H7 (cell line): Measurements from ENCODE around the gene RAI1. TPM values are rescaled to one million over a fixed set of nuclear protein-coding genes. Genes with fewer than 3 reads are reported as not detected.
A peak's percentile ranks its signal among the peaks of the same experiment; 100 is the strongest.
"Not testable (repeated sequence)": the region's sequence is repeated elsewhere in the genome, so short reads cannot be mapped to it uniquely, and the experiment has no call there.

Experiments
- DNase-seq: peaks from one replicate; pipeline ENCODE4 v3.0.0; 2012
- H3K27me3 ChIP-seq: 2 replicates; pipeline ENCODE4 v1.6.0; 2011; ENCODE audit warnings: mild to moderate bottlenecking, low read length; ENCODE audit not compliant: control insufficient read depth, insufficient read depth
- H3K36me3 ChIP-seq: replicated peaks from 2 replicates; pipeline ENCODE4 v1.5.1; 2011; ENCODE audit warnings: low read length; ENCODE audit not compliant: control insufficient read depth, insufficient read depth
- H3K4me3 ChIP-seq: 2 replicates; pipeline ENCODE4 v1.5.1; 2011; ENCODE audit warnings: low read depth, mild to moderate bottlenecking, control low read depth, low read length, moderate library complexity; ENCODE audit not compliant: insufficient read depth
- total RNA-seq: library from RNA; depleted of rRNA; stranded (reverse); fragments of >200 nt; shearing (Covaris generic); gene quantifications from 2 replicates; pipeline ENCODE4 v1.2.3, GENCODE V29; 2014

The RAI1 gene
- total RNA-seq, 1 experiment from 2014 or later: 11.3 TPM

DNA sequence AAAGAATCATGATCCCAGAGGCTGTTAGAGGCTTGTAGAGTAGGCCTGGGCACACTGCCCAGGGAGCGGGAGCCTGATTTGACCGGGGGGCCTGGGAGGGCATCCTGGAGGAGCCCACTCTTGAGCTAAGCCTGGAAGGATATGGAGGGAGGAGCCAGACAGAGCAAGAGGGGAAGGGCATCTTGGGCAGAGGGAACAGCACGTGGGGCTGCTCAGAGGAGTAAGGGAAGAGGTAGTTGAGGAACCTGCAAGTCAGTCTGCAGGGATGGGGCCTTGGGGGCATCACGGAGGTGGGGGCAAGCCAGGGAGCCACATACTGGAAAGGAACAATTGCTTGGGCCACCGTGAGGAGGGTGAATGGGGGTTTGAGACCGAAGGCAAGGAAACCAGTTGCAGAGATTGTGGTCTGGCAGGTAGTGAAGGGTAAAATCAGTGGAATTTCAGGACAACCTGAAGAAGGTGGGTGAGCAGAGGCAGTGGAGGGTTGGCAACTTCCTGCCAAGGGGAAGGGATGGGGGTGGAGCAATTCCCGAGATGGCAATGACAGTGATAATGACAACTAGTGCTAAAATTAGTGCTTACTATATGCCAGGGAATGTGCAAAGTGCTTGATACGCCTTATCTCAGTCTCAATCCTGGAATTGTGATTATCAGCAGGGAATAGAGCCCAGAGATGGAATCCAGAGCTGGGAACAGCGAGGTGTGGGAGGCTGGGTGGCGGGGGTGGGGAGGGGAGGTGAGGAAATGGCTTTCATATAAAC is 9.7 kb upstream of the RAI1 start:
- DNase-seq: no peak
- peaks cover 15% of the 10 kb centered on the region for H3K27me3 ChIP-seq
- no peaks in the 10 kb centered on the region for H3K36me3 ChIP-seq
- no peak overlapping the region for H3K4me3 ChIP-seq

DNA sequence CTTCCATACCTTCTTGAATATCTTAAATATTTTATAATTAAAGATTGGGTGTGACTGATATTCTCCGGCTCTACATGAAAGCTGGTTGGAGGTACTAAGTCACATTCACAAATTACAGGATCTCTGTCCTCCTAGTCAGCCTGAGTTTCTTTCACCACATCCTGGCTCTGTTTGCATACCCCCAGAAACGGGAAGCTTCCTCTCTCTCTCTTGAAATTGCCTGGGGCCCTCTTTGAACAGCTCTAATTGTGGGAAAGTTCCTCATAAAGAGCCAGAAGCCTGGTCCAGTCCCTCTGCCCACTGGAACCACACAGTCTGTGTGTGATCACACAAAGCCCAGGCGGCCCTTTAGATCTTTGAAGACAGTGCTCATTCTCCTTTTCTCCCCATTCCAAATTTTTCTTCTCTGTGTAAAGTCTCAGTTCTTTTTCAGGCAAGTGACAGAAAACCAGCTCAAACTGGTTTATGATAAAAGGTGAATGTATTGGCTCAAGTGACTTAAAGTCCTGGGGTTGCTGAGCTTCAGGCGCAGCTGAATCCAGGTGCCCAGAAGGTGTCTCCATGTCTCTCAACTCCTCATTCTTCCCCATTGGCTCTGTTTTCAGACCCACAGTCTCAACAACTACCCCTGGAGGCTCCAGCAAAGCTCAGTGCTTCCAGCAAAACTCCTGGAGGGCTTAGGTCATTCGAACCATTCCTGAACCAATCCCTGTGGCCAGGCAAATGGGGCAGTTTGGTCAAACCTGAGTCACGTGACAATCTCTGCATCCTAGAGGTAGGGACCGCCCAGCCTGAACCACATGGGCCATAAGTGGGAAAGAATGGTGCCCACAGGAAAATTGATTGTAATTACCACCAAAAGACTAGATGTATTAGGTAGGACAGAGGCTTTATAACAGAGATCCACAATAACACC is 8.5 kb upstream of the RAI1 start:
- peaks cover 23% of the 10 kb centered on the region for H3K27me3 ChIP-seq
- no peaks in the 10 kb centered on the region for H3K36me3 ChIP-seq
- DNase-seq: peak; percentile 39
- H3K4me3 ChIP-seq: no peak overlapping the region

DNA sequence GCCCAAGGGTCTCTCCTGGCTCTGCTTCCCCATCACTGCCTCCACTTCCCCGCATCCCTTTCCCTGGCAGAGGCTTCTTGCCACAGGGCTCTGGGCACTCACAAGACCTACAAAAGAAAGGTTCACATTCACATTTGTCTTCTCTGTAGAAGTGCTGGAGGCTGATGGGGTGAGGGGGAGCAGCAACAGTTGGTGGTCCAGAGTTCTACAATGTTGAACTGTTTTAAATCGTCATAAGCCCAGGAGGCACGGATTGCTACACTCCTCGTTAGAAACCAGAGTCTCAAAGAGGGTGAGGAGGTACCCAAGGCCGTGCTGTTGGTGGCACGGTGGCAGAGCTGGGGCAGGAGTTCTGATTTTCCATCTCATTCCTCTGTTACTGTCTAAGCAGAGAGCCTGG is 5.8 kb upstream of the RAI1 start:
- no peak for DNase-seq
- Histone ChIP-seq H3K36me3 (no peaks in the 10 kb centered on the region), H3K27me3 (peaks cover 41% of the 10 kb centered on the region), H3K4me3 (no peak overlapping the region)

DNA sequence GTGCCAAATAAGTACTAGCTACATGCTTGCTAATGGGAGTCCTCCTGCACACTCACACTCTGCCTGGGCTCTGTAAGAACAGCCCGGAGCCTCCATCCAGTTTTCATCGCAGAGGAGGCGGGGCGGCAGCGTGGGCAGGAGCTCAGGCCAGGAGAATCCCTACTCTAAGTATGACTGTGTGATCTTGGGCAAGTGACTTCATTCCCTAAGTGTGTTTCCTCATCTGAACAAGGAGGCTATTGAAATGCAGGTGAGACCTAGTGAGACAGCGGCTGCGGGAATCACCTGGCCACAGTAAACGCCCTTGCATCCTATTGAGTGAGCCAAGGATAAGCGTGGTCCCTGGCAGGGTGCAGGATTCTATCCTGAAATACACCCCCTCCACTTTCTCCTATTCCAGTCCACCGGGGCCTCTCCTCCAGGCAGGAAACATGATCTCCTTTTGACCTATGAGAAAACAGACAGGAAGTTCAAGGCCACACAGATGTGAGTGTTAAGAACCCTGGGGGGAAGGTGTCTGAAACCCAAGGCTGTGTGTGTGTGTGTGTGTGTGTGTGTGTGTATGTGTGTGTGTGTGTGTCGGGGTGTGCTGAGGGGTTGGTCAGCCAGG is 5.2 kb upstream of the RAI1 start:
- Histone ChIP-seq H3K36me3 (no peaks in the 10 kb centered on the region), H3K27me3 (peaks cover 47% of the 10 kb centered on the region), H3K4me3 (no peak overlapping the region)
- peak; percentile 73 for DNase-seq

DNA sequence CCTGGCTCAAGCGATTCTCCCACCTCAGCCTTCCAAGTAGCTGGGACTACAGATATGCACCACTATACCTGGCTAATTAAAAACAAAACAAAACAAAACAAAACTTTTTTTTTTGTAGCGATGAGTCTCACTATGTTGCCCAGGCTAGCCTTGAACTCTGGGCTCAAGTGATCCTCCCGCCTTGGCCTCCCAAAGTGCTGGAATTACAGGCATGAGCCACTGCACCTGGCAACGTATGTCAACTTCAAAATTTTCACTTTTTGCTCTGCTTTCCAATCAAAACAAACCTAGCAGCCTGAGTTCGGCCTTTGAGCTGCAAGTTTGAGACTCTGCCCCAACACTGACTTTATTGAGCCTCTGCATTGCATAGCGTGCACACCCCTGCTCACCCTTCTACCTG is 4.5 kb upstream of the RAI1 start:
- Histone ChIP-seq H3K27me3 (peaks cover 49% of the 10 kb centered on the region), H3K36me3 (no peaks in the 10 kb centered on the region), H3K4me3 (no peak overlapping the region)
- no peak for DNase-seq

DNA sequence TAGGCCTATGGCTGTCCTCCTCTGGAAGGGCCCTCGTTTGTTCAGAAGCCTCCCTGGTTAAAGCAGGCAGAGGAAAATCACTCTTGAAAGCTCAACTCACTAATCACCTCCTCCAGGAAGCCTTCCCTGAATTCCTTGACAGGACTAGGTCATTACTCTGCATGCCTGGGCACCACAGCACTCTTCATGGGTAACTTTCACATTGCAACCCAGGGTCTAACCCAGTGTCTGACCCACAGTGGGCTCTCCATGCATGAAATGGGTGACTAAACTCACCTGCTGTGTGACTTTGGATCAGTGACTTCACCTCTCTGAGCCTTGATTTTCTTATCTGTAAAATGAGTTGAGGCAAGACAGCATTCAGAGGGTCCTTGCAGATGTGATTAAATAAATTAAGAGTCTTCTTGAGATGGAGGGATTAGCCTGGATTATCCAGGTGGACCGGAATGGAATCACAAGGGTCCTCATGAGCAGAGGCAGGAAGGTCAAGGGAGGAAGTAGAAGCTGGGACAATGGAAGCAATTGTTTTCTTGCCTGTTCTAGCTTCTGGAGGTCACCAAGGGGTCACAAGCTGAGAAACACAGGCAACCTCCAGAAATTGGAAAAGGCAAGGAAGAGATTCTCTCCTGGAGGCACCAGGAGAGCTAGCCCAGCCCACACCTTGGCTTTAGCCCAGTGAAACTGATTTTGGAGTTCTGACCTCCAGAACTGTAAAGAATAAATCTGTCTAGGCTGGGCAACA is 3.8 kb upstream of the RAI1 start:
- no peak overlapping the region for H3K4me3 ChIP-seq
- DNase-seq: no peak
- H3K36me3 ChIP-seq: no peaks in the 10 kb centered on the region
- peaks cover 56% of the 10 kb centered on the region for H3K27me3 ChIP-seq

DNA sequence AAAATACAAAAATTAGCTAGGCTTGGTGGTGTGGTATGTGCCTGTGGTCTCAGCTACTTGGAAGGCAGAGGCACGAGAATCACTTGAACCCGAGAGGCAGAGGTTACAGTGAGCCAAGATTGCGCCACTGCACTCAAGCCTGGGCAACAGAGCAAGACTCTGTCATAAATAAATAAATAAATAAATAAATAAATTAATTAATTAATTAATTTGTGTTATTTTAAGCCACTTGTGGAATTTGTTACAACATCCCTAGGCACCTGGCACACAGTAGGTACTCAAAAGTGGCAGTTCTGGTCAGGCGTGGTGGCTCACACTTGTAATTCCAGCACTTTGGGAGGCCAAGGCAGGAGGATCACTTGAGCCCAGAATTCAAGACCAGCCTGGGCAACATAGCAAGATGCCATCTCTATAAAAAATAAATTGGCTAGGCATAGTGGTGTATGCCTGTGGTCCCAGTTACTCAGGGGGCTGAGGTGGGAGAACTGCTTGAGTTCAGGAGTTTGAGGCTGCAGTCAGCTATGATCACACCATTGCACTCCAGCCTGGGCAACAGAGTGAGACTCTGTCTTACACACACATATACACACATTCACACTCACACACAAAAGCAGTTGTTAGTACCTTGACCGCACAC is 3.1 kb upstream of the RAI1 start:
- not testable (repeated sequence) for DNase-seq, H3K4me3 ChIP-seq, H3K36me3 ChIP-seq
- H3K27me3 ChIP-seq: peaks cover 64% of the 10 kb centered on the region

DNA sequence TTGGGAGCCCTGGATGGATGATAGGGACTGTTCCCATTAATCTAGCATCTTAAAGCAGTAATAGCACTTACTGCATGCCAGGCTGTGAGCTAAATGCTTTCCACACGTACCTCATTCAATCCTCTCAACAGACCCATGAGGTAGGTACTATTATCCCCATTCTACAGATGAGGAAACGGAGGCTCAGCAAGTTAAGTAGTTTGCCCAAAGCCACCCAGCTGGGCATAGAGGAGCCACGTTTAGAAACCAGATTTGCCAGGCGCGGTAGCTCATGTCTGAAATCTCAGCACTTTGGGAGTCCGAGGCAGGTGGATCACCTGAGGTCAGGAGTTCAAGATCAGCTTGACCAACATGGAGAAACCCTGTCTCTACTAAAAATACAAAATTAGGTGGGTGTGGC is 2.0 kb upstream of the RAI1 start:
- no peaks in the 10 kb centered on the region for H3K36me3 ChIP-seq
- peaks cover 72% of the 10 kb centered on the region for H3K27me3 ChIP-seq
- DNase-seq: no peak
- no peak overlapping the region for H3K4me3 ChIP-seq

DNA sequence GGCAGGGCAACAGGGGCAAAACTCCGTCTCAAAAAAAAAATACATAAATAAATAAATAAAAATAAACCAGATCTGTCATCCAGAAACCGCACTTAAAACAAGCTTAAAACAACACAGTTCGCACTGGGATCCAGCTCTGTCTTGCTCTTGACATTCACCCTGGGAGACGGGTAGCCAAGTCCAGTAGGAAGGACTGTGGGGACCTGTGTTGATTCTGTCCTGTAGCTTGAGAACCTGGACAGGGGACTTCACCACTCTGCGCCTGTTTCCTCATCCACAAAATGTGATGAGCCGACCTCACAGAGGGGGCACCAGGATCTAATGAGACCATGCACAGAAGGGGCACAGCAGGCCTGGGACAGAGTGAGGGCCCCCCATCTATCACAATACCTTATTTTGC is 1.5 kb upstream of the RAI1 start:
- H3K27me3 ChIP-seq: peaks cover 75% of the 10 kb centered on the region
- no peaks in the 10 kb centered on the region for H3K36me3 ChIP-seq
- no peak overlapping the region for H3K4me3 ChIP-seq
- no peak for DNase-seq

DNA sequence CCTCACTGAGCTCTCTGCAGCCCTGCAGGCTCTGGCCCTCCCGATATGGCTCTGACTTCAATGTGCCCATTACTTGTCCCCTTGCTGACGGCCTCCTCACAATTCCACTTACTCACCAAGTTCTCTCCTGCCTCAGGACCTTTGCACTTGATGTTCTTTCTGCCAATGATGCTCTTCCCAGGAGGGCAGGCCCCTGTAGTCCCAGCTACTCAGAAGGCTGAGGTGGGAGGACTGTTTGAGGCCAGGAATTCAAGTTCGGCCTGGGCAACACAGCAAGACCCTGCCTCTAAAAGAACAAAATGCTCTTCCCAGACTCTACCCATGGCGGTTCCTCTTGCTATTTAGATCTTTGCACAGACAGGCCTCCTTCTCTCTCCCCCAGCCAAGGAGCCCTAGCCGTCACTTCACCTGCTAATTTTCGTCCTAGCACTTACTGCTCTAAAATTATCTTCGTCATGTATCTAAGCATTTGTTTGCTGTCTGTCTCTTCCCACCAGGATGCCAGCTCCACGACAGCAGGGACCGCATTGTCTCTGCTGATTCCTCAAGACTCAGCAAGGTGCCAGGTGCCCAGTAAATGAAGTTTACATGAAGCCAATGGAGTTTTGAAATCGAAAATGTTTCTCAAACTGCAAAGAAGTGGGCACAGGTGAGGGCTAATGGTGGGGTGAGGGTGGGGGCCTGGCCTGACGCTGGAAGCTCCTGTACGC is 626 bp upstream of the RAI1 start:
- no peaks in the 10 kb centered on the region for H3K36me3 ChIP-seq
- no peak overlapping the region for H3K4me3 ChIP-seq
- DNase-seq: no peak
- peaks cover 76% of the 10 kb centered on the region for H3K27me3 ChIP-seq

DNA sequence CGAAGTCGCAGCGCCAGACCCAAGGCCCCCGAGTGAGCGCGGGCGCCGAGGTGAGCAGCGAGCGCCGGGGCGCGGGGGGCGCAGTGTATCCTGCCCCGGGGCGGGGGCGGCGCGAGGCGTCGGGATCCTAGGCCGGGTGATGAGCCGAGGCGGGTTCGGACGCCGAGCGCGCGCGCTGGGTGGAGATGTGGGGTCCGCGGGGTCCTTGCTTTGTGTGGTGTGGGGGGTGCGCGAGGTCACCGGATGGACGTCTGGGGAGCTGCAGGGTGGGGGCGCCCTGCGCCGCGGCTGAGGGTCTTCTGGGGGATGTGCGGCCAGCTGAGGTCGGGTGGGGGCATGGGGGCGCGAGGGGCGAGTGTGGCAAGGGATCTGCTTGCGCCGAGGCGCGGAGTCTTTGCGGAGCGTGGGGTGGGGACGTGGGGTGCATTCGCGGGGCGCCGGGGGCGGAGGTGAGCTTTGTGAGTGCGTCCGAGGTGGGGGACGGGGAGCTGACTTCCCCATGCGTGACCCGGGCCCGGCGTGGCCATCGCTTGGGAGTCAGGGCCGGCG is 560 bp downstream of the RAI1 start:
- peak overlapping the region; percentile 63 for H3K4me3 ChIP-seq
- no peaks in the 10 kb centered on the region for H3K36me3 ChIP-seq
- peaks cover 85% of the 10 kb centered on the region for H3K27me3 ChIP-seq
- DNase-seq: no peak

DNA sequence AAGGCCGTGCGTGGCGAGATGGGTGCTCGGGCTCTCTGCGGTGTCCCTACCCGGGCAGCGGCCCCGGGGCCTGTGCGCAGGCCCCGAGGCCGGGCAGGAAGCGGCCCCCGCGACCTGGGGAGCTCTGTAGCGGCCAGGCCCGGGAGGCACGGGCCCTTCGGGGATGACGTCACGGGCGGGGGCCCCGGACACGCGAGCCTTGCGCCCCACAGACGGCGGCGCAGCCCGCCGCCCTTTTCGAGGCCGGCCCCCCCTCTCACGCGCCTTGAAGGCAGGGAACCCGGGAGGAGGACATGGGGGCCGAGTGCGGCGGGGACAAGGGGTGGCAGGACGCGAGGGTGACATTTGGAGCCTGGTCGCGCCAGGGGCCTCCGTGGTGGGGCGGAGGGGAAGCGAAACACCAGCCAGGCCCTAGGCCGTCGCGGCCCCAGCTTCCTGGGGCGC is 1.1 kb downstream of the RAI1 start:
- peaks cover 86% of the 10 kb centered on the region for H3K27me3 ChIP-seq
- DNase-seq: peak; percentile 80
- no peaks in the 10 kb centered on the region for H3K36me3 ChIP-seq
- H3K4me3 ChIP-seq: peak overlapping the region; percentile 63
